ENCODE results near the gene CBX8.

DNA sequence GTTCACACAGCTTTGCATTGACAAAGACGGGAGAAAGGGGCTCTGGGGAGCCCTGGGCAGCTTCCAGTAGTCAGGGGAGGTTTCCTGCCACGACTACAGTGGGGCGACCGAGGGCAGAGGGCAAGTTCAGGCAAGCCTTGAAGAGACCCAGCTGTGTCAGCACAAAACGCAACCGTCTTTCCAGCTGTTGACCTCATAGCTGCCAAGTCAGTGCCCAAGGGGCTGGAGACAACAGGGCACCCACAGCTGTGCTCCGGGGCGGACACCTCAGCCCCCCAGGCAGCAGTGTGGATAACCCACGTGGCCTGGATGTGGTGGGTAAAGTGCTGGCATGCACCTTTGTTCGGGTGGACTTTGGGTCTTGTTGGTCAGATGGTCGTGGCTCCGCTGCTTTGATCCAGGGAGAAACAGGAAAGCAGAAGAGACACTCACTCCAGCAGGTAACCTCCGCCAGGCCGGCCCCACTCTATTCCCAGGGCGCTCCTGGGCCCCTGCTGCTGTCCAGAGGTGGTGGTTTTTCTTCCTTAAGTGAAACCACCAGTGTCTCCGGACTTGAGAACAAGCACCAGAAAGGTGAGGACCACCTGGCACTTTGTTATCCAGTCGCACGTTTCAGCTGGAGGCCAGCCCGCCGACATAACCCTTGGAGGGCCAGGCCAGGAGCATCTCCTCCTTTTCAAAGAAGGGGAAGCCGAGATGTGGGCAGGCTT, 36.5 kb downstream of the CBX8 start:
- TF ChIP-seq POLR2A (IDR thresholded peaks at IDR 0.05; ENCODE audit: low read length) (no peak), GATA1 (IDR thresholded peaks at IDR 0.05; ENCODE audit: low read depth, low read length) (no peak)

Data from erythroblast (primary cell).